ELR (cell line): ENCODE measurements around the gene RAD23A.
"Not testable (repeated sequence)": the region's sequence is repeated elsewhere in the genome, so short reads cannot be mapped to it uniquely, and the experiment has no call there.

Experiments used
- DNase-seq: peaks from one replicate; pipeline ENCODE4 v3.0.0-alpha.2; 2015; ENCODE audit warnings: low read depth

Gene RAD23A

GRCh38 chr19:12955575-12955974 is 9.9 kb downstream of the RAD23A start:
- DNase-seq: not testable (repeated sequence)

DNA sequence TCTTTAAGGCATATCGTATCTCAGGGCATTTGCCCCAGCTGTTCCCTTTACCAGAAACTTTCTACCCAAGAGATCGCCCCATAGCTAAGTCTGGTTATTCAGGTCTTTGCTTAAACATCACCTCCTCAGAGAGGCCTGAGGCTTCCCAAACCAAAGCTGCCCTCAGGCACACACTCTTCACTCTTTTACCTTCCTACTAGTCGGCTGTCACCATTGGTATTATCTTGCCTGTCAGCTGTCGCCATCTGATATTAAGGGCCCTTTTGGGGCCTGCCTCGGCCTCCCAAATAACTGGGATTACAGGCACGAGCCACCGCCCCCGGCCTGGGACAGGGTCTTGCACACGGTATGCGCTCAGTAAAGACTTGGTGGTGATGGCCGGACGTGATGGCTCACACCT is 10.3 kb downstream of the RAD23A start:
- DNase-seq: no peak

DNA sequence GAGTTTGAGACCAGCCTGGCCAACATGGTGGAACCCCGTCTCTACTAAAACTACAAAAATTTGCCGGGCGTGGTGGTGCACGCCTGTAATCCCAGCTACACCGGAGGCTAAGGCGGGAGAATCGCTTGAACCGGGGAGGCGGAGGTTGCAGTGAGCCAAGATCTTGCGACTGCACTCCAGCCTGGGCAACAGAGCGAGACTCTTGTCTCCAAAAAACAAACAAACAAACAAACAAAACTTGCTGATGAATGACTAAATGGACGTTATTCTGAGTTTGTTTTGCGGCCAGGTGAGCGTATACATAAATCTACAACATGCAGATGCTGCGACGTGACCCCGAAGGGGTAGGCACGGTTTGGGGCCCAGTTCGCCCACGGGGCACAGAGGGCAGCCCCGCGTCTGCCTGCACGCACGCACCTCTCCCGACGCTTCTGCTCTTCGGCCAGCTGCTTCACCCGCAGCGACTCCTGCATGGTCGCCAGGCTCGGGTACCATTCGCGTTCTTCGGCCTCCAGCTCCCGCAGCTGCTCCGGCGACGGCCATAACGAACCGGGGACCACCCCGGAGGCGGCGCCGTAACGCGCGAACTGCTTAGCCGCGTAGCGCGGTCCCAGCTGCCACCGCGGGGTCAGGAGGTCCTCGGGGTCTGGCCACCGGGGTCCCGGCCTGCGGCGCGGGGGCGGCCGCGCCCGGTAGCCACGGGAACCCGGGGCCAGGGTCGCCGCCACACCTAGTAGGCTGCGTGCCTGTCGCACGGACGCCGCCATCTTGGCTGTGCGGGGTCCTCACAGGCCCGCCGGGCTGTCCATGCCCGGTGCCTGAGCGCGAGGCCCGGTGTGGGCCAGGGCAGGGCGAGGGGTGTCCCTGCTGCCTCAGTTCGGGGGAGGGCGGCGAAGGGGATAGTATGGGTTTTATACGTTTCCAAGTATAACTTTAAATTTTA is 11.1 kb downstream of the RAD23A start, which contains the start of gene GADD45GIP1:
Gene GADD45GIP1 (minus strand): TSS at position 778 of the 943 bp plus-strand sequence. CDS start 11 bp downstream, at position 767.
- peak; percentile 86 for DNase-seq

GRCh38 chr19:12957389-12957952 is 11.8 kb downstream of the RAD23A start:
- DNase-seq: not testable (repeated sequence)

DNA sequence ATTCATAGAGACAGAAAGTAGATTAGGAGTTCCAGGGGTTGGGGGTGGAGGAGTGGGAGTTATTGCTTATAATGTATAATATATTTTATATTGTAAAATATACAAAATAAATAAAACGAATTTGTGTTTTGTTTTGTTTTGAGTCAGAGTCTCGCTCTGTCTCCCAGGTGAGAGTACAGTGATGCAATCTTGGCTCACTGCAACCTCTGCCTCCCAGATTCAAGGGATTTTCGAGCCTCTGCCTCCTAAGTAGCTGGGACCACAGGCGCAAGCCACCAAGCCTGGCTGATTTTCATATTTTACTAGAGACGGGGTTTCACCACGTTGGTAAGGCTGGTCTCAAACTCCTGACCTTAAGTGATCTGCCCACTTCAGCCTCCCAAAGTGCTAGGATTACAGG is 13.8 kb downstream of the RAD23A start:
- no peak for DNase-seq

- DNase-seq: peak; percentile 79
Observed at GRCh38 chr19:12965017-12965811, 19.6 kb downstream of the RAD23A start.

DNA sequence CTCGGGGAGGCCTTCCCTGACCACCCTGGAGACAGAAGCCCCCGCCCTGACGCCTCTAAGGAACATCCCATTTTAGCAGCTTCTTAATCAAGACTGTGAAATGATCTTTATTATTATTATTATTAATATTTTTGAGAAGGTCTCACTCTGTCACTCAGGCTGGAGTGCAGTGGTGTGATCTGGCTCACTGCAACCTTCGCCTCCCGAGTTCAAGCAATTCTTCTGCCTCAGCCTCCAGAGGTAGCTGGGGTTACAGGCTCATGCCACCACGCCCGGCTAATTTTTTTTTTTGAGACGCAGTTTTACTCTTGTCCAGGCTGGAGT is 20.1 kb downstream of the RAD23A start:
- DNase-seq: no peak

DNA sequence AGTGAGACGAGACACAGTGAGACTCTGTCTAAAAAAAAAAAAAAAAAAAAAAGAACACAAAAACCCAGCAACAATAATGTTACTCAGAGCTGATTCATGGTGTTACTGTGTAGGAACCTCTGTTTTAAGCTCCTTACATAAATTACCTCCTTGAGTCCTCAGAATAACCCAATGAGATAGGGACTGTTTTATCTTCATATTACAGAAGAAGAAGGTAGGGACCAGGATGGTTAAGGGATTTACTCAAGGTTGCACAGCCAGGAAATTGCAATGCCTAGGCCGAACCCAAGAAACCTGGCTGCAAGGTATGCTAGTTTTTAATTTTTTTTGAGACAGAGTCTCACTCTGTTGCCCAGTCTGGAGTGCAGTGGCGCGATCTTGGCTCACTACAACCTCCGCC is 22.2 kb downstream of the RAD23A start:
- DNase-seq: peak; percentile 76

DNA sequence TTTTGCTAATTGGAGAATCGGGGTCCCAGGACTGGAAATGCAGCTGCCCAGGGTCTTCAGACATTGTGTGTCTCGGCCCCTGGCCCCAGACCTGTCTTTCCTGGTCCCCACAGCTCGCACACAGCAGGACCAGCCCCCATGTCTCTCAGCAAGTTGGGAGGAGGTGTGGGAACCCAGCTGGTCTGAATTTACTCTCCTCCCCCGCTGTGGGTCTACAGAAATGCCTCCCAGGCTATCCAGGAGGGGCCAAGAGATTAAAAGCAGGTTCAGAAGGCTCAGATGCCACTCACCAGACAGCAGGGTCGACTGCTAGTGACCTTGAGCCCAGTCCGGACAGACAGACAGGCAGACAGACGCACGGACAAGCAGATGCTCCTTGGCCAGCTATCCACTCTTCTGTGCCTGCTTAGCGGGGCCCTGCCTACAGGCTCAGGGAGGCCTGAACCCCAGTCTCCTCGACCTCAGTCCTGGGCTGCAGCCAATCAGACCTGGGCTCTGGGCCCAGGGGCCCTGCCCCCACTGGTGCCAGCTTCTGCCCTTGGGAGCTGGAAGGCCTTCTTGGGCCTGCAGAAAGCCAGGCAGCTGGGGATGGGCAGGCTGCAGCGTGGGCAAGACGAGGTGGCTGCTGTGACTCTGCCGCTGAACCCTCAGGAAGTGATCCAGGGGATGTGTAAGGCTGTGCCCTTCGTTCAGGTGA is 23.8 kb downstream of the RAD23A start, which contains the start of gene DAND5:
Gene DAND5 (plus strand): TSS at position 285 of the 697 bp plus-strand sequence. CDS start 85 bp downstream, at position 370.
- no peak for DNase-seq

DNA sequence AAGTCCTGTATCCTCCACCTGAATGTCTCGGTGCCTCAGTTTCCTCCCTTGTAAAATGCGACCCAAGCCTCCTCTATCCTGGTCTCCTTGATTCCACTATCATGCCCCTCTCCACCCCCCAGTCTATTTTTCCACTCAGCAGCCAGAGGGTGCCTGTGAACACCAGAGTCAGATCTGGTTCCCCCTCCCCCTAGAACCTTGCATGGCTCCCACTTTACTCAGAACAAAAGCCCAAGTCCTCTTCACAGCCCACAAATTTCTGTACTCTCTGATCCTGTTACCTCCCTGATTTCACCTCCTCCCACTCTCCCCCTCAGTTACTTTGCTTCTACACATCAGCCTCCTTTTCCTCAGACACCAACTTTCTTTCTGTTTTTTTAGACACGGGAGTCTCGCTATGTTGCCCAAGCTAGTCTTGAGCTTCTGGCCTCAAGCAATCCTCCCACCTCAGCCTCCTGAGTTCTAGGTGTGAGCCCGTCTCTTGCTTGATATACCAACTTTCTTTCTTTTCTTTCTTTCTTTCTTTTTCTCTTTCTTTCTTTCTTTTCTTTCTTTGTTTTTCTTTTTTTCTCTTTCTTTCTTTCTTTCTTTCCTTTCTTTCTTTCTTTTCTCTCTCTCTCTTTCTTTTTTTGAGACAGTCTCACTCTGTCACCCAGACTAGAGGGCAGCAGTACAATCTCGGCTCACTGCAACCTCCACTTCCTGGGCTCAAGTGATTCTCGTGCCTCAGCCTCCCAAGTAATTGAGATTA is 24.6 kb downstream of the RAD23A start:
- DNase-seq: no peak

DNA sequence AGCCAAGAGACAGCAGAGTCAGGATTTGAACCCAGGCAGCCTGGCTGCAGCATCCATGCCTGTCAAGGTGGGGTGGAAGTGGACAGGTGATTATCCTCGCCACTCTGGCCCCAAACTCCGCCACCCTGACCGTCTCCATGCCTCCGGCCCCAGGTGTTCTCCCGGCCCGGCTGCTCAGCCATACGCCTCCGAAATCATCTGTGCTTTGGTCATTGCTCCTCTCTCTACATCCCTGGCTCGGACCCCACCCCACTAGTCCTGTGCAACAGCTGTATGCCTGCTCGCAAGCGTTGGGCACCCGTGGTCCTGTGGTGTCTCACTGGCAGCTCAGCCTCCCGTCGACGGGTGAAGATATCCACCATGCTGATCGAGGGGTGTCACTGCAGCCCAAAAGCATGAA is 27.6 kb downstream of the RAD23A start:
- DNase-seq: no peak

- DNase-seq: no peak
Observed at GRCh38 chr19:12974301-12975220, 28.9 kb downstream of the RAD23A start.

- DNase-seq: no peak
Observed at GRCh38 chr19:12975221-12975741, 29.6 kb downstream of the RAD23A start.

- DNase-seq: not testable (repeated sequence)
Observed at GRCh38 chr19:12976109-12976508, 30.4 kb downstream of the RAD23A start.

DNA sequence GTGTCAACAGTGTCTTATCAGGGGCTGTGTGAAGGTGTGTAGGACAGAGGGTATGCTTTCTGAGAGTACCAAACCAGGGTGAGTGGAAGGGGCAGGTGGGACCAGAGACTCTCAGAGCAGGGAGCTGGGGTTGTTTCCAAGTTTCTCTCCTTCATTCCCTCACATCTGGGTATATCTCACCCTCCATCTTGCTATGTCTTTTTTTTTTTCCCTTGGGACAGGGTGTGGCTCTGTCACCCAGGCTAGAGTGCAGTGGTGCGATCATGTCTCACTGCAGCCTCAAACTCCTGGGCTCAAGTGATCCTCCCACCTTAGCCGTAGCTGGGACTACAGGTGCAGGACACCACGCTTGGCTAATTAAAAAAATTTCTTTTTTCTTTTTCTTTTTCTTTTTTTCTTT is 34.3 kb downstream of the RAD23A start:
- no peak for DNase-seq

DNA sequence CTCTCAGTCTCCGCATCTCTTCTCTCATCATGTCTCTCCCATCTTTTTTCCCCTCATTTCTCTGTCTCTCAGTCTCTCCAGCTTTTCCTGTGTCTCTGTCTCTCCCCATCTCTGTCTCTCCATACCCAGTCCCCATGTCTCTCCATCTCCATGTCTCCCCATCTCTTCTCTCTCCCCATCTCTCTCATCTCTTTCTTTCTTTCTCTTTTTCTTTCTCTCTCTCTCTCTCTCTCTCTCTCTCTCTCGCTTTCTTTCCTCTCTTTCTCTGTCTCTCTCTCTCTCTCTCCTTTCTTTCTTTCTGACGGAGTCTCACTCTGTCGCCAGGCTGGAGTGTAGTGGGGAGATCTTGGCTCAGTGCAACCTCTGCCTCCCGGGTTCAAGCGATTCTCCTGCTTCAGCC is 37.0 kb downstream of the RAD23A start:
- DNase-seq: no peak

DNA sequence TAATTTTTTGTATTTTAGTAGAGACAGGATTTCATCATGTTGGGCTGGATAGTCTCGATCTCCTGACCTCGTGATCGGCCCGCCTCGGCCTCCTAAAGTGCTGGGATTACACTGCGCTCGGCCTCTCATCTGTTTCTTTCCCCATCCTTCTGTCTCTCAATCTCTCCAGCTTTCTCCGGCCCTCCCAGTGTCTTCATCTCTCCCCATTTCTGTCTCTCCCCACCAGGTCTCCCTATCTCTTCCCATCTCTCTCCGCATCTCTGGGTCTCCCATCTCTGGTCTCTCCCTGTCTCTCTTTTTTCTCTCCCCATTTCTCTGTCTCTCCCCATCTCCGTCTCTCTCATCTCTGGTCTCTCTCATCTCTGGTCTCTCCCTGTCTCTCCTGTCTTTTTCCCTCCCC is 37.4 kb downstream of the RAD23A start:
- DNase-seq: no peak

DNA sequence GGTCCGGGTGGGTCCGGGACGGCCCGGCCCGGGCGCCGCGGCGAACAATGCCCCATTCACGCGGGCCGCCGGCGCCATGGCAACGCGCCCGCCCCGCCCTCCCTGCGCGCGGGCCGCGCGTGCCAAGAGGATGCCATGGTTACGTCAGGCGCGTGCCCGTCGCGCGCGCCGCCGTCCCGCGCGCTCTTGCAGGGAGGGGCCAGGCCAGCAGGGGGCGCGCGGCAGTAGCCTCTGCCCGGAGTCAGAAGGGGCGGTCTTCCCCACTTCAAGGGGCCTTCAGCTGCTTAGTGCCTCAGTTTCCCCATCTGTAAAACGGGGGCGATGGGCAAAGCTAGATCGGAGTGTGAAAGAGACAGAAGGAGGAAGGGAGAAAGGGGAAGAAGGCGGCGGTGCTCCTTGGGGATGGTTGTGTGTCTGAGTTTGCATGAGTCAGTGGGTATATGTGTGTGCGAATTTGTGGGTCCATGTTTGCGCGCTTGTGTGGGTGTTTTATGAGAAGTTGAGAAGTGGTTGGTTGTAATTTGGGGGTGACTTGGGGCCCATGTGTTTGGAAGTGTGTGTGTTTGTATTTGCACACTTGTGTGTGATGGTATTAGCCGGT is 38.0 kb downstream of the RAD23A start:
- DNase-seq: peak; percentile 81

DNA sequence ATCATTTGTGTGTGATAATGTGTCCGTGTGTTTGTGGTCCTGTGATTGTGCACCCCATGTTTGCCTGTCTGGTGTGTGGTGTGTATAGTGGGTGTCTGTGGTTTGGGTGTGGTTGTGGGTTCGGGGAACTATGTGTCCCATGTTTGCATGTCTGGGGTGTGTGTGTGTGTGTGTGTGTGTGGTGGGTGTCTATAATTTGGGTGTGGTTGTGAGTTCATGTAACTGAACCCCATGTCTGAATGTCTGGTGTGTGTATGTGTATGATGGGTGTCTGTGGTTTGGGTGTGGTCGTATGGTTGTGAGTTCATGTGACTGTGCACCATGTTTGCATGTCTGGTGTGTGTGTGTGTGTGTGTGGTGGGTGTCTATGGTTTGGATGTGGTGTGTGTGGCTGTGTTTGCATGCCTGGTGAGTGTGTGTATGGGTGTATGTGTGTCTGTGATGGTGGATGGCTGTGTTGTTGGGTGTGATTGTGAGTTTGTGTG is 38.5 kb downstream of the RAD23A start:
- no peak for DNase-seq
